Heart left ventricle (tissue), 13 donors: ENCODE measurements around the gene EHMT1.

Experiments
- POLR2A ChIP-seq, 2 donors: fragments of 450-650 bp; IDR thresholded peaks; one replicate each; pipeline ENCODE4 v1.6.1; 2017; ENCODE audit warnings: antibody characterized with exemption in 2 of 2, mild to moderate bottlenecking in 2 of 2, moderate library complexity in 2 of 2
- TF ChIP-seq, protein P1 (sequence below), 12 donors: fragments of 200-600 bp; sonication (generic) in 4 of 12; IDR thresholded peaks; one replicate each; pipeline versions ENCODE4 v1.5.0 to v1.8.0; 2018 to 2022; ENCODE audit warnings: antibody characterized with exemption in 12 of 12, mild to moderate bottlenecking in 5 of 12
- donor health status: ischemic (EF 13 %, LVEDD 7.1; RV severe dilation, severe dysfunction).
- donor health status: DM: no; HTN: yes; CAD: no.
- donor health status: DM: no; HTN: no; CAD: no.
- donor health status: ischemic (EF 25% LVEDD 6.9; RV normal size, moderate dysfunction).
- donor health status: ischemic (EF 25% LVEDD 5.7; RV mildly dilated, moderate dysfunction).
- donor health status: ischemic (EF 35%, LVEDD 5.7; RV mildly dilated, moderate dysfunction).
- donor health status: nonischemic (EF 11% LVEDD 7.7; RV severe dilation, severe dysfunction).
- donor health status: DM: yes; HTN: yes; CAD: no.
- donor health status: PGD.
- donor health status: ischemic (EF 29% LVEDD 5.4; RV normal size, mild dysfunction).
- donor health status: nonischemic (EF 23%, LVEDD 6.1; RV moderate dilation, normal function).

DNA sequence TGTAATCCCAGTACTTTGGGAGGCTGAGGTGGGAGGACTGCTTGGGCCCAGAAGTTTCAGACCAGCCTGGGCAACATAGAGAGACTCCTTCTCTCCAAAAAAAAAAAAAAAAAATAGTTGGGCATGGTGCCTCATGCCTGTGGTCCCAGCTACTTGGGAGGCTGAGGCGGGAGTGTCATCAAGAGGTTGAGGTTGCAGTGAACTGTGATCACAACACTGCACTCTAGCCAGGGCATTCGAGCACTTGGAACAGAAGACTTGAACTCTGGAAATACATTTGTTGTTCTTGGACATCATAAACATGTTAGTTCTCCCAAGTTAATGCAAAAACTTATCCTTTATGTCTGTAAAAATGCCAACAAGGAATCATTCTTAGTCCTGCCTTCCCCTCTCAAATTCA lies 29.6 kb downstream of the EHMT1 start:
- TF ChIP-seq POLR2A (IDR thresholded peaks at IDR 0.05), result no peak
- TF ChIP-seq, protein P1, sequence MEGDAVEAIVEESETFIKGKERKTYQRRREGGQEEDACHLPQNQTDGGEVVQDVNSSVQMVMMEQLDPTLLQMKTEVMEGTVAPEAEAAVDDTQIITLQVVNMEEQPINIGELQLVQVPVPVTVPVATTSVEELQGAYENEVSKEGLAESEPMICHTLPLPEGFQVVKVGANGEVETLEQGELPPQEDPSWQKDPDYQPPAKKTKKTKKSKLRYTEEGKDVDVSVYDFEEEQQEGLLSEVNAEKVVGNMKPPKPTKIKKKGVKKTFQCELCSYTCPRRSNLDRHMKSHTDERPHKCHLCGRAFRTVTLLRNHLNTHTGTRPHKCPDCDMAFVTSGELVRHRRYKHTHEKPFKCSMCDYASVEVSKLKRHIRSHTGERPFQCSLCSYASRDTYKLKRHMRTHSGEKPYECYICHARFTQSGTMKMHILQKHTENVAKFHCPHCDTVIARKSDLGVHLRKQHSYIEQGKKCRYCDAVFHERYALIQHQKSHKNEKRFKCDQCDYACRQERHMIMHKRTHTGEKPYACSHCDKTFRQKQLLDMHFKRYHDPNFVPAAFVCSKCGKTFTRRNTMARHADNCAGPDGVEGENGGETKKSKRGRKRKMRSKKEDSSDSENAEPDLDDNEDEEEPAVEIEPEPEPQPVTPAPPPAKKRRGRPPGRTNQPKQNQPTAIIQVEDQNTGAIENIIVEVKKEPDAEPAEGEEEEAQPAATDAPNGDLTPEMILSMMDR (IDR thresholded peaks at IDR 0.05), result no peak
